ENCODE measurements around the gene KREMEN1. TPM values are rescaled to one million over a fixed set of nuclear protein-coding genes. Genes with fewer than 3 reads are reported as not detected.

Gene KREMEN1
- total and polyA plus RNA-seq, 8 donors: 24.6 to 49.7 (median 33.6) TPM

GRCh38 chr22:29062286-29062821 is 10.5 kb upstream of the KREMEN1 start:
- no peak overlapping the region for H3K27ac ChIP-seq
- H3K27me3 ChIP-seq: peaks cover 0 to 14% of the 10 kb centered on the region in 2 donors
- DNase-seq (no peak), ATAC-seq (no peak)
- H3K9me3 ChIP-seq: no peaks in the 10 kb centered on the region
- no peak overlapping the region for H3K4me3 ChIP-seq
- intact Hi-C loops (cut with DNase I): no loop called here
- no peaks in the 10 kb centered on the region for H3K4me1 ChIP-seq
- no peaks in the 10 kb centered on the region for H3K36me3 ChIP-seq
- no peak for TF ChIP-seq CTCF (IDR thresholded peaks at IDR 0.05)

- Histone ChIP-seq H3K27ac (no peak overlapping the region), H3K9me3 (no peaks in the 10 kb centered on the region), H3K36me3 (no peaks in the 10 kb centered on the region), H3K4me3 (no peak overlapping the region), H3K27me3 (peaks cover 0 to 32% of the 10 kb centered on the region in 2 donors), H3K4me1 (no peaks in the 10 kb centered on the region)
- DNase-seq (no peak), ATAC-seq (no peak)
- intact Hi-C loops (cut with DNase I): no loop called here
- TF ChIP-seq CTCF (IDR thresholded peaks at IDR 0.05): no peak
These were observed 7.2 kb upstream of the KREMEN1 start for GRCh38 chr22:29065468-29066190.

DNA sequence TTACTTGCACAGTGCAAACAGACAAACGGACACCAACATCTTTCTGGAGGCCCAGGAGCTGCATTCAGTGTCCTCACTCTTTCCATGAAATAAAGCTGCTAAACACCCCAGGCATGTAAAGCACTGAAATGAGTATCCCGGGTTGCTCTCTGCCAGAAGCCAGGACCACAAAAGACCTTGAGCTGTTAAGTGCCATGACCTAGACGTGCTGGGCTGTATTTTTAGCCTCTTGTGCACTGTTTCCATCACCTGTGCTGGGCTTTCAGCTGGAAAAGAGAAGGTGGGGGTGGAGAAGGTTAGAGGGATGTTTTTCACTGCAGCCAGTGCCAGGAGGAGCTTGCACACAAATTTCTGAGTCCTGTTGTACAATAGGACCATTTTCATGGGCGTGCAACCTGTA is 3.4 kb upstream of the KREMEN1 start:
- peaks cover 0 to 53% of the 10 kb centered on the region in 2 donors for H3K27me3 ChIP-seq
- no peak overlapping the region for H3K4me3 ChIP-seq
- H3K27ac ChIP-seq: no peak overlapping the region
- H3K4me1 ChIP-seq: peaks cover 9 to 31% of the 10 kb centered on the region in 2 donors
- intact Hi-C loops (cut with DNase I): no loop called here
- H3K9me3 ChIP-seq: no peaks in the 10 kb centered on the region
- no peak for TF ChIP-seq CTCF (IDR thresholded peaks at IDR 0.05)
- no peak for ATAC-seq
- no peak for DNase-seq
- H3K36me3 ChIP-seq: no peaks in the 10 kb centered on the region

- Histone ChIP-seq H3K36me3 (no peaks in the 10 kb centered on the region), H3K27ac (no peak overlapping the region), H3K27me3 (peaks cover 0 to 63% of the 10 kb centered on the region in 2 donors), H3K4me3 (no peak overlapping the region), H3K4me1 (peaks cover 9 to 33% of the 10 kb centered on the region in 2 donors), H3K9me3 (no peaks in the 10 kb centered on the region)
- TF ChIP-seq CTCF (IDR thresholded peaks at IDR 0.05): no peak
- DNase-seq (no peak), ATAC-seq (no peak)
- intact Hi-C loops (cut with DNase I): no loop called here
These were observed 2.3 kb upstream of the KREMEN1 start for GRCh38 chr22:29070490-29070889.

DNA sequence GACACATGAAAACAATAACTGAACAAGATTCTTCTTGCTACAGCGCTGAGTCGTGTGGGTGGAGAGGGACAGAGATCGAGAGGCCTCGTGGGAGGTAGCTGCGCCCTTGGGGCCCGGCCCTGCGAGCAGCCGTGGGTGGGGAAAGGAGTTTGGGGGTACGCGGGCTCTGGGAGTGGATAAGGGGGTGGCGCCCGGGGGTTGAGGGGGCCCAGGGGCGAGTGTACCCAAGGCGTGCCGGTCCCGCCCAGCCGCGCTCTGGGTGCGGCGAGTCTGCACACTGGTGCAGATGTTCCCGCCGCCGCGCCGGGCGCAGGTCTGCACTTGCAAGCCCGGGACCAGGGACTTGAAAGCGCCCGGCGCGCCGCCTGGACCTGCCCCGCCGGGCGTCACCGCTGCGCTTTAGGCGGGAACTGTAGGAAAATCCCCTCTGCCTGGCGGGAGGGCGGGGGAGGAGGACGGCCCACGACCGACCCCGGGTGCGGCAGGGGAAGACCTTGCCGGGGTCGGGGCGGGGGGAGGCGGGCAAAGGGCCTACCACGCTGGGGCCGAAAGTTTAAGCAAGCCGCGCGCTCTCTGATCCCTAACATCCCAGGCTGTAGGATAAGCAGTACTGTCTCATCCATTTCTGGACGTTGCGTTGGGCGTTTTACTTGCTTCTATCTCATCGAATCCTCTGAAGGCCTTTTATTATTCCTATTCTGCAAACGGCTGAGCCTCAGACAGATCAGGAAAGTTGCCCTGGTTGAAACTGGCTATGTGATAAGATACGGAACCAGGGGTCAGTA is 1.4 kb upstream of the KREMEN1 start:
- TF ChIP-seq CTCF (IDR thresholded peaks at IDR 0.05): no peak
- DNase-seq: peak in 2 of 4 donors; percentile 49 to 89
- Histone ChIP-seq H3K27ac (no peak overlapping the region), H3K9me3 (no peaks in the 10 kb centered on the region), H3K4me3 (peak overlapping the region; percentile 31 to 68), H3K4me1 (peaks cover 9 to 33% of the 10 kb centered on the region in 2 donors), H3K36me3 (no peaks in the 10 kb centered on the region), H3K27me3 (peaks cover 0 to 63% of the 10 kb centered on the region in 2 donors)
- intact Hi-C loops (cut with DNase I): no loop called here
- ATAC-seq: peak; percentile 39
